DND-41 (cell line): Measurements from ENCODE around the gene ANKS1A.

Experiments
- EZH2 ChIP-seq: IDR thresholded peaks from 3 replicates; pipeline ENCODE4 v1.6.1; 2012; ENCODE audit warnings: borderline replicate concordance, low read depth, mild to moderate bottlenecking, moderate library complexity, low read length, inconsistent platforms; ENCODE audit not compliant: severe bottlenecking
- TF ChIP-seq, protein P1 (sequence below): IDR thresholded peaks from 2 replicates; pipeline ENCODE4 v1.5.1; 2012; ENCODE audit warnings: borderline replicate concordance, low read length, moderate library complexity, mild to moderate bottlenecking; ENCODE audit not compliant: poor library complexity, severe bottlenecking; ENCODE audit errors: extremely low read depth

DNA sequence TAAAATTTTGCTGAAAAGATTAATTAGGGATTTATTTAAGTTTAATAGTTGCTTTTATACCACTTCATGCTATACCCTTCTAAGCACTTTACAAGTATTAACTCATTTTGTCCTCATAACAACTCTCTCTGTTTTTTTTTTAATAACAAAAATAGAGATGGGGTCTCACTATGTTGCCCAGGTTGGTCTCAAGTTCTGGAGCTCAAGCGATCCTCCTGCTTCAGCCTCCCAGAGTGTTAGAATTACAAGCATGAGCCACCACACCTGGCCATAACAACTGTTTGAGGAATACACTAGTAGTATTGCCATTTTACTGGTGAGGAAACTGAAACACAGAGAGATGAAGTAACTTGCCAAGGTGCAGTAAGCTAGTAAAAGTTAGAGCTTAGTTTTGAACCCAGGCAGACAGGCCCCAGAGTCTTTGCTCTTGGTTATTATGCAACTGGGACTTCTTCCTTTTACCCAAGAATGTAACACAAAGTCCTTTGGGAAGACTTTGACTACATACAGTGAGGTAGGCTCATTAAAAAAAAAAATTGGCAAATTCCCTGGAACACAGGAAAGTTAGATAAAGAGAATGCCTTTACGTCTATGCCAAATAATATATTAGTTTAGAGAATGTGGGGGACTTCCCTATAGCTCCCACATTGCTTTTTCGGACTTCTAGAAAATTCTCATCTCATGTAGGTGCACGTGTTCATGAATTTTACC lies 11.4 kb downstream of the ANKS1A start:
- TF ChIP-seq, protein P1, sequence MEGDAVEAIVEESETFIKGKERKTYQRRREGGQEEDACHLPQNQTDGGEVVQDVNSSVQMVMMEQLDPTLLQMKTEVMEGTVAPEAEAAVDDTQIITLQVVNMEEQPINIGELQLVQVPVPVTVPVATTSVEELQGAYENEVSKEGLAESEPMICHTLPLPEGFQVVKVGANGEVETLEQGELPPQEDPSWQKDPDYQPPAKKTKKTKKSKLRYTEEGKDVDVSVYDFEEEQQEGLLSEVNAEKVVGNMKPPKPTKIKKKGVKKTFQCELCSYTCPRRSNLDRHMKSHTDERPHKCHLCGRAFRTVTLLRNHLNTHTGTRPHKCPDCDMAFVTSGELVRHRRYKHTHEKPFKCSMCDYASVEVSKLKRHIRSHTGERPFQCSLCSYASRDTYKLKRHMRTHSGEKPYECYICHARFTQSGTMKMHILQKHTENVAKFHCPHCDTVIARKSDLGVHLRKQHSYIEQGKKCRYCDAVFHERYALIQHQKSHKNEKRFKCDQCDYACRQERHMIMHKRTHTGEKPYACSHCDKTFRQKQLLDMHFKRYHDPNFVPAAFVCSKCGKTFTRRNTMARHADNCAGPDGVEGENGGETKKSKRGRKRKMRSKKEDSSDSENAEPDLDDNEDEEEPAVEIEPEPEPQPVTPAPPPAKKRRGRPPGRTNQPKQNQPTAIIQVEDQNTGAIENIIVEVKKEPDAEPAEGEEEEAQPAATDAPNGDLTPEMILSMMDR: no peak
- no peak for TF ChIP-seq EZH2
